Activated naive CD4-positive, alpha-beta T cell treated with anti-CD3 and anti-CD28 coated beads, Interleukin-2, amount 50 U/mL, for 24 hours (primary cell): ENCODE data around the gene ANKRD29.
"Not testable (repeated sequence)": the region's sequence is repeated elsewhere in the genome, so short reads cannot be mapped to it uniquely, and the experiment has no call there.

Source experiments
- H3K27ac Mint-ChIP-seq: one replicate; pipeline ENCODE4 v1.8.0; 2021; ENCODE audit warnings: mild to moderate bottlenecking, mixed read lengths
- H3K27me3 Mint-ChIP-seq: one replicate; pipeline ENCODE4 v1.8.0; 2021; ENCODE audit warnings: mixed read lengths
- H3K36me3 Mint-ChIP-seq: one replicate; pipeline ENCODE4 v1.8.0; 2021; ENCODE audit warnings: mixed read lengths
- H3K4me1 Mint-ChIP-seq: one replicate; pipeline ENCODE4 v1.8.0; 2021; ENCODE audit warnings: mixed read lengths
- H3K4me3 Mint-ChIP-seq: one replicate; pipeline ENCODE4 v1.8.0; 2021; ENCODE audit warnings: mild to moderate bottlenecking, mixed read lengths
- H3K9me3 Mint-ChIP-seq: one replicate; pipeline ENCODE4 v1.8.0; 2021; ENCODE audit warnings: mixed read lengths

Gene ANKRD29

GRCh38 chr18:23636433-23636832, 26.3 kb downstream of the ANKRD29 start:
- H3K4me1 Mint-ChIP-seq, H3K27ac Mint-ChIP-seq, H3K27me3 Mint-ChIP-seq, H3K9me3 Mint-ChIP-seq, H3K4me3 Mint-ChIP-seq, H3K36me3 Mint-ChIP-seq: not testable (repeated sequence)

GRCh38 chr18:23636071-23636399, 26.7 kb downstream of the ANKRD29 start:
- Mint-ChIP-seq H3K36me3 (no peaks in the 10 kb centered on the region), H3K27me3 (no peaks in the 10 kb centered on the region), H3K4me3 (no peak overlapping the region), H3K27ac (no peak overlapping the region), H3K4me1 (peaks cover 3% of the 10 kb centered on the region), H3K9me3 (no peaks in the 10 kb centered on the region)

GRCh38 chr18:23635283-23636070, 27.2 kb downstream of the ANKRD29 start:
- H3K27me3 Mint-ChIP-seq, result no peaks in the 10 kb centered on the region
- H3K36me3 Mint-ChIP-seq, result no peaks in the 10 kb centered on the region
- H3K27ac Mint-ChIP-seq, result peak overlapping the region; percentile 53
- no peak overlapping the region for H3K4me3 Mint-ChIP-seq
- H3K9me3 Mint-ChIP-seq, result no peaks in the 10 kb centered on the region
- H3K4me1 Mint-ChIP-seq, result peaks cover 3% of the 10 kb centered on the region

- Mint-ChIP-seq H3K27me3 (no peaks in the 10 kb centered on the region), H3K36me3 (no peaks in the 10 kb centered on the region), H3K4me3 (no peak overlapping the region), H3K9me3 (no peaks in the 10 kb centered on the region), H3K4me1 (peaks cover 3% of the 10 kb centered on the region), H3K27ac (no peak overlapping the region)
Observed at GRCh38 chr18:23634692-23635091, 28.0 kb downstream of the ANKRD29 start.

- Mint-ChIP-seq H3K27me3 (no peaks in the 10 kb centered on the region), H3K36me3 (no peaks in the 10 kb centered on the region), H3K4me1 (peaks cover 3% of the 10 kb centered on the region), H3K4me3 (no peak overlapping the region), H3K9me3 (no peaks in the 10 kb centered on the region), H3K27ac (no peak overlapping the region)
Observed at GRCh38 chr18:23632615-23633014, 30.1 kb downstream of the ANKRD29 start.

GRCh38 chr18:23631746-23632145, 31.0 kb downstream of the ANKRD29 start:
- Mint-ChIP-seq H3K9me3 (no peaks in the 10 kb centered on the region), H3K36me3 (no peaks in the 10 kb centered on the region), H3K27me3 (no peaks in the 10 kb centered on the region), H3K4me3 (no peak overlapping the region), H3K4me1 (peaks cover 3% of the 10 kb centered on the region), H3K27ac (no peak overlapping the region)

GRCh38 chr18:23631312-23631711, 31.4 kb downstream of the ANKRD29 start:
- H3K4me1 Mint-ChIP-seq, result peaks cover 7% of the 10 kb centered on the region
- no peak overlapping the region for H3K4me3 Mint-ChIP-seq
- no peak overlapping the region for H3K27ac Mint-ChIP-seq
- H3K27me3 Mint-ChIP-seq, result no peaks in the 10 kb centered on the region
- H3K9me3 Mint-ChIP-seq, result no peaks in the 10 kb centered on the region
- H3K36me3 Mint-ChIP-seq, result no peaks in the 10 kb centered on the region

- Mint-ChIP-seq H3K36me3 (no peaks in the 10 kb centered on the region), H3K9me3 (no peaks in the 10 kb centered on the region), H3K4me3 (no peak overlapping the region), H3K27ac (no peak overlapping the region), H3K27me3 (no peaks in the 10 kb centered on the region), H3K4me1 (peaks cover 4% of the 10 kb centered on the region)
Observed at GRCh38 chr18:23629444-23629946, 33.2 kb downstream of the ANKRD29 start.

- Mint-ChIP-seq H3K4me3 (no peak overlapping the region), H3K4me1 (peaks cover 4% of the 10 kb centered on the region), H3K36me3 (no peaks in the 10 kb centered on the region), H3K27ac (no peak overlapping the region), H3K27me3 (no peaks in the 10 kb centered on the region), H3K9me3 (no peaks in the 10 kb centered on the region)
Observed at GRCh38 chr18:23627970-23628369, 34.7 kb downstream of the ANKRD29 start.

- Mint-ChIP-seq H3K36me3 (no peaks in the 10 kb centered on the region), H3K9me3 (no peaks in the 10 kb centered on the region), H3K4me3 (no peak overlapping the region), H3K4me1 (peaks cover 4% of the 10 kb centered on the region), H3K27ac (no peak overlapping the region), H3K27me3 (no peaks in the 10 kb centered on the region)
Observed at GRCh38 chr18:23627321-23627720, 35.4 kb downstream of the ANKRD29 start.

GRCh38 chr18:23626451-23627279, 36.0 kb downstream of the ANKRD29 start:
- H3K27ac Mint-ChIP-seq, result no peak overlapping the region

GRCh38 chr18:23623040-23623439, 39.7 kb downstream of the ANKRD29 start:
- Mint-ChIP-seq H3K4me1 (peaks cover 4% of the 10 kb centered on the region), H3K4me3 (no peak overlapping the region), H3K9me3 (no peaks in the 10 kb centered on the region), H3K36me3 (no peaks in the 10 kb centered on the region), H3K27me3 (peaks cover 25% of the 10 kb centered on the region), H3K27ac (no peak overlapping the region)

More at GRCh38 chr18:23626451-23627279, 36.0 kb downstream of the ANKRD29 start:
- Mint-ChIP-seq H3K36me3 (no peaks in the 10 kb centered on the region), H3K4me3 (no peak overlapping the region), H3K4me1 (peaks cover 4% of the 10 kb centered on the region), H3K27me3 (peaks cover 4% of the 10 kb centered on the region), H3K9me3 (no peaks in the 10 kb centered on the region)

- peak overlapping the region; percentile 59 for H3K4me3 Mint-ChIP-seq
- H3K4me1 Mint-ChIP-seq, result no peaks in the 10 kb centered on the region
- H3K36me3 Mint-ChIP-seq, result no peaks in the 10 kb centered on the region
- no peak overlapping the region for H3K27ac Mint-ChIP-seq
- peaks cover 28% of the 10 kb centered on the region for H3K27me3 Mint-ChIP-seq
- H3K9me3 Mint-ChIP-seq, result no peaks in the 10 kb centered on the region
Observed at GRCh38 chr18:23619388-23619881, 43.3 kb downstream of the ANKRD29 start.

- Mint-ChIP-seq H3K4me1 (no peaks in the 10 kb centered on the region), H3K27me3 (peaks cover 28% of the 10 kb centered on the region), H3K9me3 (no peaks in the 10 kb centered on the region), H3K4me3 (peak overlapping the region; percentile 59), H3K36me3 (no peaks in the 10 kb centered on the region), H3K27ac (no peak overlapping the region)
Observed at GRCh38 chr18:23618862-23619387, 43.8 kb downstream of the ANKRD29 start.

- H3K27me3 Mint-ChIP-seq, result peaks cover 28% of the 10 kb centered on the region
- H3K9me3 Mint-ChIP-seq, result no peaks in the 10 kb centered on the region
- no peaks in the 10 kb centered on the region for H3K36me3 Mint-ChIP-seq
- H3K4me1 Mint-ChIP-seq, result no peaks in the 10 kb centered on the region
- peak overlapping the region; percentile 8 for H3K4me3 Mint-ChIP-seq
- H3K27ac Mint-ChIP-seq, result no peak overlapping the region
Observed at GRCh38 chr18:23617412-23618014, 45.2 kb downstream of the ANKRD29 start.
